GM19463 (cell line): ENCODE measurements around the gene CP.
"Not testable (repeated sequence)": the region's sequence is repeated elsewhere in the genome, so short reads cannot be mapped to it uniquely, and the experiment has no call there.

Experiments
- ATAC-seq: cut with Tn5 transposase; IDR thresholded peaks from one replicate; pipeline ENCODE4 v1.9.1; 2021; ENCODE audit warnings: mild to moderate bottlenecking, moderate library complexity; ENCODE audit not compliant: unreplicated experiment

CP gene

DNA sequence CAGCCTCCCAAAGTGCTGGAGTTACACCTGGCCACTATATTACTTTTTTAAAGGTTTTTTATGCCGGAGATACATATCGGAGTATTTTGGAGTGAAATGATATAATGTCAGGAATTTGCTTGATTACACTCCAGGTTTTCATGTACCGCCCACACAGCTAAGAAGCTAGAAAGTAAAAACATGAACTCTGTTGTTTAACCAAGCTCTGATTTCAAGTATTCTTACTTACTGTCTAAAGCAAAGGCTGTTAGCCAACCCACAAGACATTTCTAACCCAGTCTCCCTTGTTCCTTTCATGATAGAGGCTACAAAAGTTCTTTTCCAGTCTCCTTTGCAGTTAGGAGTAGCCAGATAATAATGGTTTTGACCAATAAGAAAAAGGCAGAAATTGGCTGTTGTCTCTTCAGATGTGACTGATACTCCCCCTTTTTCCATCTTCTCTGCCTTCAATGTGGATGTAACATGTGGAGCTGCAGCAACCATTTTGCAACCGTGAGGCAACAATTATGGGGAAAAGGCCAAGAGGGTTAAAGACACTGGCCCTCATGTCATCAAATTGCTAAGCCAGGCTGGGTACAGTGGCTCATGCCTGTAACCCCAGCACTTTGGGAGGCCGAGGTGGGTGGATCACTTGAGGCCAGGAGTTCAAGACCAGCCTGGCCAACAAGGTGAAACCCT, 6.1 kb upstream of the CP start:
- ATAC-seq, result no peak

GRCh38 chr3:149226776-149227175, 5.1 kb upstream of the CP start:
- no peak for ATAC-seq

- ATAC-seq, result peak; percentile 93
Observed at GRCh38 chr3:149224736-149225594, 3.3 kb upstream of the CP start.

GRCh38 chr3:149223461-149223820, 1.8 kb upstream of the CP start:
- no peak for ATAC-seq

GRCh38 chr3:149219380-149220121, 2.1 kb downstream of the CP start:
- not testable (repeated sequence) for ATAC-seq

- ATAC-seq, result no peak
Observed at GRCh38 chr3:149217347-149217746, 4.3 kb downstream of the CP start.

GRCh38 chr3:149216193-149216869, 5.3 kb downstream of the CP start:
- ATAC-seq, result no peak

DNA sequence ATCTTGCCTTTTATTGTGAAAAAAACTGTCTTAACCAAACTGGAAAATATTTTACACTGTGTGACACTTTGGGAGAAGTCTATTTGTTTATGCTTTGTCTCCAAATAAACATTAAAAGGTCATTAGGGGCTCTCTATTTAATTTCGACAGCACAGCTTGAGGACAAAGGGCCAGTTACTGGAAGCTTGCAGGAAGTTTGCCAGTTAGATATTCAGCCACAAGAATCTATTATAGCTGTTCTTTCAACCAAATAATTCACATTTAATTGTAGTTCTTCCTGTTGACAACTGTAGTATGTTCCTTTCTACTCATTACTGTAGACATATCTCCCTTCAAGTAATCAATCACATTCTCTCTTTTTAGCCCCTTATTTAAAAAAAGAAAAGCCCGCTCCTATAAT, 6.1 kb downstream of the CP start:
- no peak for ATAC-seq

DNA sequence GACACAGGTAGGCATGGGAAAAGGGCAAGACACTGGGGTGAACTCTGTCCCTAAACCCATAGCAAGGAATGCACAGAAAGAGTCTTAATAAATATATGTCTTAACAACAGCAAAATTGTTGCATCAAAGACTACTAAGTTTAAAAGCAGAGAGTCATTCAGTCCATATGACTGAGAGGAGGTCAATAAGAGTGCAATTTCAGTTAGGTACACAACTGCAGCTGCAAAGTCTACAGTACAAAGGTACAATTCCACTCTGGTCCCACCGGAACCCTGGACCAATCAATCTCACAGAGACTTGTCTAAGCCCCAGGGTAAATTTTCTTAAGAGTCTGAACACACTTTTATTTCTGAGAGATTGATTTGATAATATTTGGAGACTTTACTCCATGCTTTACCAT, 6.9 kb downstream of the CP start:
- no peak for ATAC-seq

DNA sequence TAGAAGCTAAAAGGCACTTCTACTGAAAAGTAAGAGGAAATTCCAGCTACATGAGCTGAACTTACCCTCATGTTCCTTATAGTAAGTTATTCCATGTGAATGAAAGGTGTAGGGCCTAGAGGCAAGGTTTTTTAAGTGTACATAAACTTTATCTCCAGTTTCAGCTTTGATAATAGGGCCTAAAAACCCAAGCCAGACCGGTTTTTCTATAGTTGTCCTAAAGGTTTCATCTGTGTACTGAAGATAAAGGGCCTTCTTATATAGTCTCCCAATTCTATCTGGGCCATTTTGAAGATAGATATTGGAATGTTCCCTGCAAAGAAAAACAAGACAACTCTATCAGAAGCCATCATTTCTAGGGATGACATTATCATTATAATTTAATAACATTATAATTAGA, 9.2 kb downstream of the CP start:
- ATAC-seq, result no peak

DNA sequence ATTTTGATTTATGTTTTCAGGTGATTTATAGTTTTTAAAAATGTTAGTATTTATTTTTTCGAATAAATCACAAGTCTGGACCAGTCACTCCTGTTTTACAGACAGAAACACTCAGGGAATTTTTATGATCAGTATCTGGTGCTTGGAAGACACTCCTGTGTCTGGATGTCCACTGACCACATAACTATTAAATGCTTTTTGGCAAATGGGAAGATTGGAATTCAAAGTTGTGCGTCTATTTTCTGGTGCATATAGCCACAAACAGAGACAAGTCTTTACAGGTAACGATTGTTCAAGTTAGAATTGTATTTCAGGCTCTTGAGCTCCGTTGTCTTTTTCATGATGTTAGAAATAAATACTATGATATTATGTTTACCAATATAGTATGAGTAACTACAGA, 12.2 kb downstream of the CP start:
- no peak for ATAC-seq

- ATAC-seq, result no peak
Observed at GRCh38 chr3:149207475-149207874, 14.2 kb downstream of the CP start.

DNA sequence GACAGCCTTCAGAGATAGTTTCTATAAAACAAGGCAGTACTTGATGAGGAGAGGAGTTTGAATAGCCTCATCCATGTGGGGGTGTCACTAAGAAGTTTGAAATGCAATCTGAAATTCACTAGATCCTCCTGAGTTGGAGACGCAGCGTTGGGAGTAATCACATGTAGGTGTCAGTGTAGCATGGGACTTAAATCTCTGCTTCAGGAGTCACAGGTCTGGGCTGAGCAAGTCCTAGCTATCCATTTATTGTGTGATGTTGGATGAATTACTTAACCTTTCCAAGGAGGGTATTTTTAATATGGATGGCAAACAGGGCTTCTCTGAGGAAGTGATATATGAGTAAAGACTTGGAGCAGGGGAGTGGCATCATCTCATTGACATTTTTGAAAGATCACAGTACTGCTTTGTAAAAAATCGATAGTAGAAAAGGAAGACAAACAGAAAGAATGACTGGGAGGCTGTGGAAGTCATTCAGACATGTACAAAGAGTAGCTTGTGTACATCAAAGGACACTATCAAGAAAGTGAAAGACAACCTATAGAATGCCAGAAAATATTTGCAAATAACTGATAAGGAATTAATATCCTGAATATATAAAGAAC, 17.1 kb downstream of the CP start:
- ATAC-seq, result no peak

DNA sequence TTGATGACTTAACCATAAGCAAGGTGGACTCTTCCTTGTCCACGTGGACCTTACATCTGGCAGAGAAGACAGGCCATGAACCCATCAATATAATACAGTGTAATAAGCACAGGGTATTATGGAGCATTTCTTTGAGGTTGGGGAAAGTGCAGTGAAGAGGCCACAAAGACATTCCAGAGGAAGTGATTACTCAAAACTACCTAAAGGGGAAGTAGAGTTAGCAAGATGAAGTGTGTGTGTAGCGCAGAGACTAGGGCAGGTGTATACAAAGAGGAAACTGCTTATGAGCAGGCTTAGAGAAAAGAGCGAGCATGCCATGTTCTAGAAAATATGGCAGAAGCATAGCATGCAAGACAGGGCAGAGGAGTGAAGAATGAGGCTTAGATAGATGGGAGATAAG, 17.9 kb downstream of the CP start:
- ATAC-seq, result peak; percentile 97

- ATAC-seq, result no peak
Observed at GRCh38 chr3:149199474-149199873, 22.2 kb downstream of the CP start.

DNA sequence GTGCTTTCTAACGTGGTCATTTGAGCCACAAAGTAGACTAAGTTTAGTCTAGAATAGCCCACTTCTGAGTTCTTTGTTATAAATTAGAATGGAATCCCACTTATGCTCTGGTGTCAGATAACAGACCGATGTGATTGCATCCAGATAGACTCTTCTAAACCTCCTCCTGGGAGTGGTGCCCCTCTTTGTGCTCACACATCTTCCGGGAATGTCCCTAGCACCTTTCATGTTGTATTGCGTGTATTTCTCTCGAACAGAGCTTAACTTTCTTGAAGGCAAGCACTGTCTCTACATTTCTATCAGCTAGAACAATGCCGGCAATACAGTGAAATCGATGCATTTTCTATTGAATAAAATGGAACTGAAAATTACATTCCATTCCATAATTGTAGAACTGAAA, 23.0 kb downstream of the CP start:
- ATAC-seq, result no peak

DNA sequence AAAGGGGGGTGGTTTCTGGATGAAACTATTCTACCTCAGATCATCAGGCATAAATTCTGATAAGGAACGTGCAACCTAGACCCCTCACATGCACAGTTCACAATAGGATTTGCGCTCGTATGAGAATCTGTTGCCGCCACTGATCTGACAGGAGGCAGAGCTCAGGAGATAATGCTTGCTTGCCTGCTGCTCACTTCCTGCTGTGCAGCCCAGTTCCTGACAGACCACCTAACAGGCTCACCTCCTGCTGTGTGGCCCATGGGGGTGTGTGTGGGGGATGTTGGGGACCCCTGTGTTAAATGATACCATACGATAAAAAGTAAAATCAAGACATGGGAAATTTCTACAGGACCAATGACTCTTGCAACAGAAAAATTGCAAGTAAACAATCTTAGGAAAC, 24.0 kb downstream of the CP start:
- no peak for ATAC-seq

DNA sequence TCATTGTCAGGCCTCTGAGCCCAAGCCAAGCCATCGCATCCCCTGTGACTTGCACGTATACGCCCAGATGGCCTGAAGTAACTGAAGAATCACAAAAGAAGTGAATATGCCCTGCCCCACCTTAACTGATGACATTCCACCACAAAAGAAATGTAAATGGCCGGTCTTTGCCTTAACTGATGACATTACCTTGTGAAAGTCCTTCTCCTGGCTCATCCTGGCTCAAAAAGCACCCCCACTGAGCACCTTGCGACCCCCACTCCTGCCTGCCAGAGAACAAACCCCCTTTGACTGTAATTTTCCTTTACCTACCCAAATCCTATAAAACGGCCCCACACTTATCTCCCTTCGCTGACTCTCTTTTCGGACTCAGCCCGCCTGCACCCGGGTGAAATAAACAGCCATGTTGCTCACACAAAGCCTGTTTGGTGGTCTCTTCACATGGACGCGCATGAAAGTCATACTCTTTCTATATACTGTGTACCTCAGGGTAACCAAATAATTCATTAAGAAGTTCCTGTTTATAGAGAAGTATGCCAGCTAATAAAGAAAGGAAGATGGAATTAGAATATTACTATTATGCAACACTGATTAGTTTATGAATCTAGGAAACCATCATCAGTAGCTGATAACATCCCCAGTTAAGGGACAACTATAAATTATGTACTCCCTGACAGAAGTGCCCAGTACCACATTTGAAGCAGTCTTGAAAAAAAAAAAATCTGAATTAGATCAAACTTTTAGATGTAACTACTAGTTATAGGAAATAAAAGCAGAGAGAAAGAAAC, 24.6 kb downstream of the CP start:
- ATAC-seq, result not testable (repeated sequence)

DNA sequence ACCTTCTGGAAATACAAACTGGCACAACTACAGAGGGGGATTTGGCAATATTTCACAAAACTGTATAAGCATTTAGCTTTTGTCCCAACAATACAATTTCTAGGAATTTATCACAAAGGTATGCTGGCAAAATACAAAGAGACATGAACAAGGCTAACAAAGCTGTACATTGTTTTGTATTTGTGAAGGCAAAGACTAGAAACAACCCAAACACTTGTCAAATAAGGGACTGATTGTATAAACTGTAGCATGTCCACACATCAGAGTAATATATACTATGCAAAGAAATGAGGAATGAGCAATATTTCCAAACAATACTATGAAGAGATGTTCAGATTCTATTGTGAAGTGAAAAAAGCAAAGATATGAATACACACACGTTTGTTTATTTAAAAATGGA, 26.4 kb downstream of the CP start:
- ATAC-seq, result no peak

GRCh38 chr3:149188494-149188893, 33.1 kb downstream of the CP start:
- no peak for ATAC-seq
